ENCODE data around the gene LYPLA2. TPM values are rescaled to one million over a fixed set of nuclear protein-coding genes. Genes with fewer than 3 reads are reported as not detected.

The LYPLA2 gene
- total RNA-seq (10 to 100 TPM; 30.9 to 66.8 TPM), polyA plus RNA-seq (10 to 100 TPM; 67.1 to 83.1 TPM)
- long read RNA-seq, donor 1, transcript LYPLA2-205 (10 exons, 1,810 nt) = major isoform, 25 of 40 reads
- long read RNA-seq, donor 1, partial matches to known transcripts = 14 of 40 reads
- long read RNA-seq, donor 1, other reads (novel, unspliced or antisense) = 0 of 40 reads
- long read RNA-seq, donor 2, transcript LYPLA2-205 (10 exons, 1,810 nt) = major isoform, 5 of 5 reads
- long read RNA-seq, donor 2, partial matches to known transcripts = 0 of 5 reads
- long read RNA-seq, donor 2, other reads (novel, unspliced or antisense) = 0 of 5 reads
- long read RNA-seq, donor 3, partial matches to known transcripts = 0 of 5 reads
- long read RNA-seq, donor 3, other reads (novel, unspliced or antisense) = 0 of 5 reads
- long read RNA-seq, donor 4, transcript LYPLA2-205 (10 exons, 1,810 nt) = major isoform, 11 of 11 reads
- long read RNA-seq, donor 4, partial matches to known transcripts = 0 of 11 reads
- long read RNA-seq, donor 4, other reads (novel, unspliced or antisense) = 0 of 11 reads
- long read RNA-seq, donor 5, transcript LYPLA2-205 (10 exons, 1,810 nt) = major isoform, 22 of 24 reads
- long read RNA-seq, donor 5, partial matches to known transcripts = 0 of 24 reads
- long read RNA-seq, donor 5, other reads (novel, unspliced or antisense) = 0 of 24 reads

GRCh38 chr1:23790696-23791515 is at the start of gene LYPLA2:
LYPLA2 (plus strand) TSS chr1:23791145; CDS start chr1:23792683, 1,538 bp downstream.
- peak within 1 kb of the TSS; percentile 55 to 73 for H3K27ac ChIP-seq (ENCODE audit: low read depth in 1 of 2, low read length in 1 of 2)
- peak within 1 kb of the TSS; percentile 33 to 51 for H3K9ac ChIP-seq (ENCODE audit: insufficient read depth in 1 of 2, low read length in 2 of 2)
- peaks cover 7 to 36% (median 20%) of the 10 kb centered on the region in 4 donors for H3K36me3 ChIP-seq (ENCODE audit: control insufficient read depth in 4 of 4, insufficient read depth in 4 of 4, low read length in 4 of 4)
- H3K4me1 ChIP-seq (ENCODE audit: control insufficient read depth in 5 of 5, insufficient read depth in 5 of 5, low read length in 5 of 5) = peaks cover 4 to 29% (median 7%) of the 10 kb centered on the region in 5 donors
- peak; percentile 88 for ATAC-seq (ENCODE audit: insufficient read depth, low FRiP score)
- TF ChIP-seq CTCF (IDR thresholded peaks at IDR 0.05; ENCODE audit: control extremely low read depth, extremely low read depth) = no peak
- DNase-seq = peak; percentile 93 to 96 (median 94)
- no peaks in the 10 kb centered on the region for H3K27me3 ChIP-seq (ENCODE audit: control insufficient read depth in 3 of 3, insufficient read depth in 3 of 3, low read length in 2 of 3)
- peaks cover 0 to 4% (median 0%) of the 10 kb centered on the region in 4 donors for H3K9me3 ChIP-seq (ENCODE audit: control insufficient read depth in 4 of 4, insufficient read depth in 3 of 4, low read length in 3 of 4)
- WGBS, 2 donors = 1% methylated on average over 44 to 47 of the region's 47 CpGs
- H3K4me3 ChIP-seq = peak within 1 kb of the TSS; percentile 67

- Histone ChIP-seq H3K4me1 (ENCODE audit: control insufficient read depth in 5 of 5, insufficient read depth in 5 of 5, low read length in 5 of 5) (peaks cover 0 to 21% (median 7%) of the 10 kb centered on the region in 5 donors), H3K9ac (ENCODE audit: insufficient read depth in 1 of 2, low read length in 2 of 2) (no peak overlapping the region), H3K4me3 (no peak overlapping the region), H3K36me3 (ENCODE audit: control insufficient read depth in 4 of 4, insufficient read depth in 4 of 4, low read length in 4 of 4) (peaks cover 0 to 3% (median under 1%) of the 10 kb centered on the region in 4 donors), H3K27ac (ENCODE audit: low read depth in 1 of 2, low read length in 1 of 2) (no peak overlapping the region), H3K27me3 (ENCODE audit: control insufficient read depth in 3 of 3, insufficient read depth in 3 of 3, low read length in 2 of 3) (no peaks in the 10 kb centered on the region), H3K9me3 (ENCODE audit: control insufficient read depth in 4 of 4, insufficient read depth in 3 of 4, low read length in 3 of 4) (no peaks in the 10 kb centered on the region)
- TF ChIP-seq CTCF (IDR thresholded peaks at IDR 0.05; ENCODE audit: control extremely low read depth, extremely low read depth) = no peak
- DNase-seq (no peak), ATAC-seq (ENCODE audit: insufficient read depth, low FRiP score) (no peak)
- WGBS, 2 donors = 90 to 93% methylated on average over 5 of the region's 5 CpGs
These were observed 49.3 kb upstream of the LYPLA2 start for GRCh38 chr1:23741609-23742008.

- Histone ChIP-seq H3K27me3 (ENCODE audit: control insufficient read depth in 3 of 3, insufficient read depth in 3 of 3, low read length in 2 of 3) (no peaks in the 10 kb centered on the region), H3K9ac (ENCODE audit: insufficient read depth in 1 of 2, low read length in 2 of 2) (peak overlapping the region; percentile 40 to 57), H3K4me3 (peak overlapping the region; percentile 100), H3K4me1 (ENCODE audit: control insufficient read depth in 5 of 5, insufficient read depth in 5 of 5, low read length in 5 of 5) (peaks cover 0 to 21% (median 7%) of the 10 kb centered on the region in 5 donors), H3K9me3 (ENCODE audit: control insufficient read depth in 4 of 4, insufficient read depth in 3 of 4, low read length in 3 of 4) (no peaks in the 10 kb centered on the region), H3K36me3 (ENCODE audit: control insufficient read depth in 4 of 4, insufficient read depth in 4 of 4, low read length in 4 of 4) (peaks cover 0 to 5% (median 2%) of the 10 kb centered on the region in 4 donors), H3K27ac (ENCODE audit: low read depth in 1 of 2, low read length in 1 of 2) (peak overlapping the region; percentile 92 to 98)
- peak; percentile 6 for ATAC-seq (ENCODE audit: insufficient read depth, low FRiP score)
- no peak for TF ChIP-seq CTCF (IDR thresholded peaks at IDR 0.05; ENCODE audit: control extremely low read depth, extremely low read depth)
- peak in 1 of 3 donors; percentile 36 for DNase-seq
- 10 to 14% methylated on average over 20 to 28 of the region's 28 CpGs for WGBS, 2 donors
These were observed 48.2 kb upstream of the LYPLA2 start for GRCh38 chr1:23742670-23743286.
